SK-N-SH (cell line): Measurements from ENCODE around the gene GRIA1. TPM values are rescaled to one million over a fixed set of nuclear protein-coding genes. Genes with fewer than 3 reads are reported as not detected.
A peak's percentile ranks its signal among the peaks of the same experiment; 100 is the strongest.

Experiments used
- CTCF ChIA-PET: fragments of 300-600, 350-600 bp; formaldehyde crosslinking; extraction: SDS; loops from one replicate; lab custom pipeline; 2021; lab: Yijun Ruan, JAX
- POLR2A ChIA-PET: fragments of 350-600 bp; sonication (Branson Sonifier 250); formaldehyde crosslinking; extraction: SDS; loops from one replicate; lab custom pipeline; 2020; ENCODE audit warnings: antibody characterized with exemption, inconsistent platforms; lab: Yijun Ruan, JAX
- DNase-seq: peaks from one replicate; pipeline ENCODE4 v3.0.0; 2012
- H2AFZ ChIP-seq: fragments of 200-600 bp; sonication (generic); 2 replicates; pipeline ENCODE4 v1.8.1; 2016; ENCODE audit warnings: antibody characterized with exemption, mild to moderate bottlenecking, low read depth
- H3F3A ChIP-seq: fragments of 200-600 bp; sonication (generic); replicated peaks from 2 replicates; pipeline ENCODE3; 2016; ENCODE audit warnings: antibody characterized with exemption, mild to moderate bottlenecking; ENCODE audit not compliant: insufficient read depth
- H3K27ac ChIP-seq, 2 experiments: fragments of 200-500 bp in 1 of 2; fragments of 200-600 bp in 1 of 2; sonication (Bioruptor generic) in 1 of 2; sonication (generic), shearing (Covaris generic) in 1 of 2; 2 replicates each; pipeline versions ENCODE4 v1.5.1 to v1.6.1; 2014 to 2016; ENCODE audit warnings: low read depth in 2 of 2, inconsistent platforms in 1 of 2, low read length in 1 of 2, mild to moderate bottlenecking in 1 of 2, mixed read lengths in 1 of 2
- H3K27me3 ChIP-seq: fragments of 200-600 bp; sonication (generic), shearing (Covaris generic); 2 replicates; pipeline ENCODE4 v1.6.1; 2016; ENCODE audit warnings: mixed run types; ENCODE audit not compliant: insufficient read depth
- H3K36me3 ChIP-seq, 2 experiments: fragments of 200-500 bp in 1 of 2; fragments of 200-600 bp in 1 of 2; sonication (Bioruptor generic) in 1 of 2; sonication (generic) in 1 of 2; replicated peaks in 1 of 2; 2 replicates each; pipeline versions ENCODE3 to v1.5.1; 2014 to 2016; ENCODE audit warnings: low read length in 1 of 2, mild to moderate bottlenecking in 1 of 2; ENCODE audit not compliant: insufficient read depth in 2 of 2, control insufficient read depth in 1 of 2
- H3K4me1 ChIP-seq, 2 experiments: fragments of 200-500 bp in 1 of 2; fragments of 200-600 bp in 1 of 2; sonication (Bioruptor generic) in 1 of 2; sonication (generic), shearing (Covaris generic) in 1 of 2; 2 replicates each; pipeline versions ENCODE4 v1.5.1 to v1.6.1; 2014 to 2016; ENCODE audit warnings: low read depth in 1 of 2, low read length in 1 of 2, mixed run types in 1 of 2; ENCODE audit not compliant: insufficient read depth in 2 of 2, control insufficient read depth in 1 of 2
- H3K4me2 ChIP-seq: fragments of 200-600 bp; sonication (generic), shearing (Covaris generic); 2 replicates; pipeline ENCODE4 v1.6.1; 2017; ENCODE audit warnings: mixed run types
- H3K4me3 ChIP-seq, 2 experiments: fragments of 200-500 bp in 1 of 2; fragments of 200-600 bp in 1 of 2; sonication (Bioruptor generic) in 1 of 2; sonication (generic), shearing (Covaris generic) in 1 of 2; 2 replicates each; pipeline versions ENCODE4 v1.5.1 to v1.8.1; 2014 to 2016; ENCODE audit warnings: low read depth in 2 of 2, inconsistent platforms in 1 of 2, low read length in 1 of 2, mild to moderate bottlenecking in 1 of 2, mixed read lengths in 1 of 2, moderate library complexity in 1 of 2
- H3K79me2 ChIP-seq: fragments of 200-600 bp; sonication (generic); 2 replicates; pipeline ENCODE4 v1.8.1; 2017; ENCODE audit warnings: mild to moderate bottlenecking; ENCODE audit not compliant: insufficient read depth
- H3K9ac ChIP-seq: fragments of 200-600 bp; sonication (generic); 2 replicates; pipeline ENCODE4 v1.6.1; 2017; ENCODE audit warnings: mixed run types
- H3K9me2 ChIP-seq: fragments of 200-600 bp; sonication (generic); 2 replicates; pipeline ENCODE4 v1.6.1; 2017; ENCODE audit warnings: mixed run types
- H3K9me3 ChIP-seq: fragments of 200-600 bp; sonication (generic); 2 replicates; pipeline ENCODE4 v1.6.1; 2017; ENCODE audit warnings: mixed run types, mild to moderate bottlenecking, moderate library complexity
- H4K20me1 ChIP-seq: fragments of 200-600 bp; sonication (generic); 2 replicates; pipeline ENCODE4 v1.6.1; 2017; ENCODE audit warnings: mild to moderate bottlenecking, mixed run types; ENCODE audit not compliant: insufficient read depth
- FOSL2 ChIP-seq: IDR thresholded peaks from 2 replicates; pipeline ENCODE4 v1.4.0; 2012; ENCODE audit warnings: low read depth, mild to moderate bottlenecking, moderate library complexity, borderline replicate concordance
- FOXJ3 ChIP-seq: sonication (generic); formaldehyde crosslinking; IDR thresholded peaks from 2 replicates; pipeline ENCODE4 v1.5.1; 2020; ENCODE audit warnings: mild to moderate bottlenecking, missing genetic modification reagents
- FOXM1 ChIP-seq: IDR thresholded peaks from 2 replicates; pipeline ENCODE4 v1.4.0; 2012; ENCODE audit warnings: low read depth, mild to moderate bottlenecking
- JUND ChIP-seq: IDR thresholded peaks from 2 replicates; pipeline ENCODE4 v1.4.0; 2012
- MXI1 ChIP-seq: IDR thresholded peaks from 2 replicates; pipeline ENCODE4 v1.6.1; 2012; ENCODE audit warnings: mild to moderate bottlenecking, low read depth, low read length, improper control_type of control experiment
- SIN3A ChIP-seq: IDR thresholded peaks from 2 replicates; pipeline ENCODE4 v1.6.1; 2012; ENCODE audit warnings: low read depth, mild to moderate bottlenecking, low read length, moderate library complexity, borderline replicate concordance
- TAF1 ChIP-seq: IDR thresholded peaks from 2 replicates; pipeline ENCODE4 v1.6.1; 2012; ENCODE audit warnings: low read depth, mild to moderate bottlenecking, low read length, moderate library complexity, borderline replicate concordance
- WGBS: methylation state at CpG from one replicate; pipeline ENCODE4 v1.1.6; 2017; ENCODE audit warnings: low lambda C conversion rate; 5-methylcytosine and 5-hydroxymethylcytosine counted together
- polyA plus RNA-seq, 3 experiments: library from polyadenylated mRNA; depleted of rRNA; stranded (reverse); fragments of >200 nt; gene quantifications; 2 replicates each; pipeline ENCODE4 v1.2.3, GENCODE V29; 2012
- TF ChIP-seq, protein P1 (sequence below): fragments of 200-600 bp; sonication (generic); IDR thresholded peaks from 2 replicates; pipeline ENCODE4 v1.6.1; 2017; ENCODE audit warnings: antibody characterized with exemption, mild to moderate bottlenecking, moderate library complexity
- TF ChIP-seq, protein P2 (sequence below): IDR thresholded peaks from 2 replicates; pipeline ENCODE4 v1.4.0; 2012; ENCODE audit warnings: low read depth
- TF ChIP-seq, protein P3 (sequence below): IDR thresholded peaks from 2 replicates; pipeline ENCODE4 v1.4.0; 2012; ENCODE audit warnings: low read depth, borderline replicate concordance
- TF ChIP-seq, protein P4 (sequence below): fragments of 150-350 bp; IDR thresholded peaks from 2 replicates; pipeline ENCODE4 v1.6.1; 2016; ENCODE audit warnings: mild to moderate bottlenecking, low read depth, low read length

Gene GRIA1
- polyA plus RNA-seq, 1 of the 3 experiments (the other 2 are of a cell fraction): 0.35 TPM

DNA sequence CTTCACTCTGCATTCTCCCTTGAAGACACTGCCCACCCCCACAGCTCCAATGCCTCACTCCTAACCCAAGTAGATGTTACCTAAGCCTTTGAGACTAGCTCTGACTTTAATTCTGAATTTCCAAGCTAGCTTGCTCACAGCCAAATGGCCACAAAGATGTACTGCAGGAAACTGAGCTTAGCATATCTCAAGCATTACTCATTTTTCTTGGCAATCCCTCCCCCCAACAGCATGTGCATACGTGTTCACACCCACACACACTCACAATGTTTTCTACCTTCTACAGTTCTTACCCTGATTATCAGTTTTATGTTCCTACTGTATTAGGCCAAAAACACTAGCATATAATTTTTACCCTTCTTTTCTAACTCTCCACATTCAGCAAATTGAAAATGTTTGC is 13.7 kb upstream of the GRIA1 start:
- ChIA-PET CTCF (interaction anchor here (1.3 kb wide), 1 partner anchor 19 kb away, joined by 4 read pairs; no protein-coding TSS in a partner anchor), POLR2A (no interaction called here)
- Histone ChIP-seq H4K20me1 (no peaks in the 10 kb centered on the region), H3K4me1 (no peaks in the 10 kb centered on the region), H3K27ac (no peak overlapping the region), H3K9me3 (no peaks in the 10 kb centered on the region), H3K27me3 (no peaks in the 10 kb centered on the region), H3K4me2 (no peak overlapping the region), H3K79me2 (no peaks in the 10 kb centered on the region)
- TF ChIP-seq, protein P1, sequence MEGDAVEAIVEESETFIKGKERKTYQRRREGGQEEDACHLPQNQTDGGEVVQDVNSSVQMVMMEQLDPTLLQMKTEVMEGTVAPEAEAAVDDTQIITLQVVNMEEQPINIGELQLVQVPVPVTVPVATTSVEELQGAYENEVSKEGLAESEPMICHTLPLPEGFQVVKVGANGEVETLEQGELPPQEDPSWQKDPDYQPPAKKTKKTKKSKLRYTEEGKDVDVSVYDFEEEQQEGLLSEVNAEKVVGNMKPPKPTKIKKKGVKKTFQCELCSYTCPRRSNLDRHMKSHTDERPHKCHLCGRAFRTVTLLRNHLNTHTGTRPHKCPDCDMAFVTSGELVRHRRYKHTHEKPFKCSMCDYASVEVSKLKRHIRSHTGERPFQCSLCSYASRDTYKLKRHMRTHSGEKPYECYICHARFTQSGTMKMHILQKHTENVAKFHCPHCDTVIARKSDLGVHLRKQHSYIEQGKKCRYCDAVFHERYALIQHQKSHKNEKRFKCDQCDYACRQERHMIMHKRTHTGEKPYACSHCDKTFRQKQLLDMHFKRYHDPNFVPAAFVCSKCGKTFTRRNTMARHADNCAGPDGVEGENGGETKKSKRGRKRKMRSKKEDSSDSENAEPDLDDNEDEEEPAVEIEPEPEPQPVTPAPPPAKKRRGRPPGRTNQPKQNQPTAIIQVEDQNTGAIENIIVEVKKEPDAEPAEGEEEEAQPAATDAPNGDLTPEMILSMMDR: peak; percentile 28; the same call in 1 of the 2 replicates
- no peak for TF ChIP-seq MXI1
- peak; percentile 55; the same call in 1 of the 2 replicates for TF ChIP-seq FOSL2
- TF ChIP-seq FOXM1: no peak
- TF ChIP-seq SIN3A: no peak
- TF ChIP-seq JUND: peak; percentile 47
- TF ChIP-seq, protein P2, sequence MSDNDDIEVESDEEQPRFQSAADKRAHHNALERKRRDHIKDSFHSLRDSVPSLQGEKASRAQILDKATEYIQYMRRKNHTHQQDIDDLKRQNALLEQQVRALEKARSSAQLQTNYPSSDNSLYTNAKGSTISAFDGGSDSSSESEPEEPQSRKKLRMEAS: peak; percentile 72
- TF ChIP-seq, all 33 proteins: peak for 4
- Histone ChIP-seq H3K9me2 (no peaks in the 10 kb centered on the region), H2AFZ (no peak overlapping the region), H3K4me3 (no peak overlapping the region), H3K9ac (no peak overlapping the region), H3K36me3 (no peaks in the 10 kb centered on the region), H3F3A (no peaks in the 10 kb centered on the region)
- 13% methylated on average over 1 of the region's 1 CpG for WGBS
- no peak for DNase-seq

DNA sequence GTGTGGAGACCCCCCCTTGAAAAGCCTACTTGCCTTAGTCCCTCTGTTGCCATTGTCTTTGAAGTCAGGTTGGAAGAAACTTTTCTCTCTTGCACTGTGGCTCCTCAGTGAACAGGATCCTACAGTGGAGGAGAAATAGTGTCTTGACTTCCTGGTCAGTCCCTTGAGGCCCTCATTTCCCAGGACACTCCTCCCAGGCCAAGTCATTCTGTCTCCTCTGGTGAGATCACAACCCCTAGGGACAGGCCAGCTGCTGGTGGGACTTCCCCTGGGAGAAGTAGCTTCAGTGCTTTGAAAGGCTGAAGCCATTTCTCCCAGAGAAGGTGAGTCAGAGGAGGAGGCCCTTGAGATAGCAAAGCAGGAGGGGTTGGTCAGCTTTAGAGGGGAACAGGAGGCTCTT is 10.1 kb upstream of the GRIA1 start:
- no peak overlapping the region for H2AFZ ChIP-seq
- H3K4me2 ChIP-seq: no peak overlapping the region
- DNase-seq: no peak
- H3K4me1 ChIP-seq: peaks cover 0 to 1% of the 10 kb centered on the region in 2 experiments; a peak in 1 of 4 replicates
- H3K4me3 ChIP-seq: no peak overlapping the region
- H3K27me3 ChIP-seq: no peaks in the 10 kb centered on the region
- H3K36me3 ChIP-seq: no peaks in the 10 kb centered on the region
- no peak overlapping the region for H3K27ac ChIP-seq
- H3K9me3 ChIP-seq: no peaks in the 10 kb centered on the region
- no peaks in the 10 kb centered on the region for H3F3A ChIP-seq
- H4K20me1 ChIP-seq: no peaks in the 10 kb centered on the region
- CTCF ChIA-PET: interaction anchor here (1.2 to 1.3 kb wide), 2 partner anchors 9 to 20 kb away, joined by 3 to 4 read pairs; no protein-coding TSS in a partner anchor
- TF ChIP-seq, protein P3, sequence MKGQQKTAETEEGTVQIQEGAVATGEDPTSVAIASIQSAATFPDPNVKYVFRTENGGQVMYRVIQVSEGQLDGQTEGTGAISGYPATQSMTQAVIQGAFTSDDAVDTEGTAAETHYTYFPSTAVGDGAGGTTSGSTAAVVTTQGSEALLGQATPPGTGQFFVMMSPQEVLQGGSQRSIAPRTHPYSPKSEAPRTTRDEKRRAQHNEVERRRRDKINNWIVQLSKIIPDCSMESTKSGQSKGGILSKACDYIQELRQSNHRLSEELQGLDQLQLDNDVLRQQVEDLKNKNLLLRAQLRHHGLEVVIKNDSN: no peak
- TF ChIP-seq TAF1 (no peak), FOXJ3 (CRISPR knock-in tag) (no peak)
- TF ChIP-seq, protein P4, sequence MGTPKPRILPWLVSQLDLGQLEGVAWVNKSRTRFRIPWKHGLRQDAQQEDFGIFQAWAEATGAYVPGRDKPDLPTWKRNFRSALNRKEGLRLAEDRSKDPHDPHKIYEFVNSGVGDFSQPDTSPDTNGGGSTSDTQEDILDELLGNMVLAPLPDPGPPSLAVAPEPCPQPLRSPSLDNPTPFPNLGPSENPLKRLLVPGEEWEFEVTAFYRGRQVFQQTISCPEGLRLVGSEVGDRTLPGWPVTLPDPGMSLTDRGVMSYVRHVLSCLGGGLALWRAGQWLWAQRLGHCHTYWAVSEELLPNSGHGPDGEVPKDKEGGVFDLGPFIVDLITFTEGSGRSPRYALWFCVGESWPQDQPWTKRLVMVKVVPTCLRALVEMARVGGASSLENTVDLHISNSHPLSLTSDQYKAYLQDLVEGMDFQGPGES: no peak
- H3K79me2 ChIP-seq: no peaks in the 10 kb centered on the region
- H3K9me2 ChIP-seq: no peaks in the 10 kb centered on the region
- POLR2A ChIA-PET: no interaction called here
- H3K9ac ChIP-seq: no peak overlapping the region
